ENCODE data around the gene ACSM4.
"Not testable (repeated sequence)": the region's sequence is repeated elsewhere in the genome, so short reads cannot be mapped to it uniquely, and the experiment has no call there.

The ACSM4 gene

GRCh38 chr12:7310070-7310469 is 6.2 kb downstream of the ACSM4 start:
- TF ChIP-seq, protein P1, sequence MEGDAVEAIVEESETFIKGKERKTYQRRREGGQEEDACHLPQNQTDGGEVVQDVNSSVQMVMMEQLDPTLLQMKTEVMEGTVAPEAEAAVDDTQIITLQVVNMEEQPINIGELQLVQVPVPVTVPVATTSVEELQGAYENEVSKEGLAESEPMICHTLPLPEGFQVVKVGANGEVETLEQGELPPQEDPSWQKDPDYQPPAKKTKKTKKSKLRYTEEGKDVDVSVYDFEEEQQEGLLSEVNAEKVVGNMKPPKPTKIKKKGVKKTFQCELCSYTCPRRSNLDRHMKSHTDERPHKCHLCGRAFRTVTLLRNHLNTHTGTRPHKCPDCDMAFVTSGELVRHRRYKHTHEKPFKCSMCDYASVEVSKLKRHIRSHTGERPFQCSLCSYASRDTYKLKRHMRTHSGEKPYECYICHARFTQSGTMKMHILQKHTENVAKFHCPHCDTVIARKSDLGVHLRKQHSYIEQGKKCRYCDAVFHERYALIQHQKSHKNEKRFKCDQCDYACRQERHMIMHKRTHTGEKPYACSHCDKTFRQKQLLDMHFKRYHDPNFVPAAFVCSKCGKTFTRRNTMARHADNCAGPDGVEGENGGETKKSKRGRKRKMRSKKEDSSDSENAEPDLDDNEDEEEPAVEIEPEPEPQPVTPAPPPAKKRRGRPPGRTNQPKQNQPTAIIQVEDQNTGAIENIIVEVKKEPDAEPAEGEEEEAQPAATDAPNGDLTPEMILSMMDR (IDR thresholded peaks at IDR 0.05): no peak
- H3K4me3 ChIP-seq (ENCODE audit: low read depth in 1 of 2, low read length in 1 of 2): no peak overlapping the region

GRCh38 chr12:7319930-7320329 is 16.1 kb downstream of the ACSM4 start:
- no peak overlapping the region for H3K4me3 ChIP-seq (ENCODE audit: low read depth in 1 of 2, low read length in 1 of 2)
- no peaks in the 10 kb centered on the region for H3K36me3 ChIP-seq
- TF ChIP-seq, protein P1 (IDR thresholded peaks at IDR 0.05): no peak
- H3K27me3 ChIP-seq: no peaks in the 10 kb centered on the region
- H3K27ac ChIP-seq: no peak overlapping the region
- no peaks in the 10 kb centered on the region for H3K9me3 ChIP-seq
- no peaks in the 10 kb centered on the region for H3K4me1 ChIP-seq (ENCODE audit: control insufficient read depth in 1 of 2, insufficient read depth in 1 of 2, low read depth in 1 of 2, low read length in 1 of 2)

More at GRCh38 chr12:7310070-7310469, 6.2 kb downstream of the ACSM4 start:
- H3K9me3 ChIP-seq: no peaks in the 10 kb centered on the region
- no peak overlapping the region for H3K27ac ChIP-seq
- H3K27me3 ChIP-seq: no peaks in the 10 kb centered on the region
- no peaks in the 10 kb centered on the region for H3K36me3 ChIP-seq
- H3K4me1 ChIP-seq (ENCODE audit: control insufficient read depth in 1 of 2, insufficient read depth in 1 of 2, low read depth in 1 of 2, low read length in 1 of 2): no peaks in the 10 kb centered on the region

- Histone ChIP-seq H3K4me3 (ENCODE audit: low read depth in 1 of 2, low read length in 1 of 2) (no peak overlapping the region), H3K9me3 (no peaks in the 10 kb centered on the region), H3K27ac (no peak overlapping the region), H3K27me3 (no peaks in the 10 kb centered on the region), H3K36me3 (no peaks in the 10 kb centered on the region), H3K4me1 (ENCODE audit: control insufficient read depth in 1 of 2, insufficient read depth in 1 of 2, low read depth in 1 of 2, low read length in 1 of 2) (no peaks in the 10 kb centered on the region)
- TF ChIP-seq, protein P1 (IDR thresholded peaks at IDR 0.05): no peak
Measured at GRCh38 chr12:7321624-7322023, 17.8 kb downstream of the ACSM4 start.

DNA sequence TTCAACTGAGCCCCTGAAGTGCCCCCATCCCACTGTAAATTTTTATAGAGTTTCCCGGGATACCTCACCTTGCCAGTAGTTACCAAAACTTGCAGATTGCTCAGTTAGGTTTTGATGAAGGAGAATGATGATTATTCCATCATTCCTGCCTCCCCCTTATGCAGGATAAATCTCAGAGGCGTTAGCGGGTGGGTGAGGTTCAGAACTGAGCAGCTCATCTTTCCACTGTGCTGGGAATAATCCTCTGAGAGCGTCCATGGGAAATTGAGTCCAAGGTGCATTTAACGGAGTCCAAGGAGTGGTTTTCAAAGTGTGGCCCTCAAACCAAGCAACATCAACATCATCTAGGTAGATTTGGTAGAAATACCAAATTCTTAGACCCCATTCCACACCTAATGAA is 18.7 kb downstream of the ACSM4 start:
- H3K36me3 ChIP-seq: no peaks in the 10 kb centered on the region
- H3K4me3 ChIP-seq (ENCODE audit: low read depth in 1 of 2, low read length in 1 of 2): no peak overlapping the region
- no peak overlapping the region for H3K27ac ChIP-seq
- H3K9me3 ChIP-seq: no peaks in the 10 kb centered on the region
- peaks cover 4% of the 10 kb centered on the region for H3K27me3 ChIP-seq
- no peaks in the 10 kb centered on the region for H3K4me1 ChIP-seq (ENCODE audit: control insufficient read depth in 1 of 2, insufficient read depth in 1 of 2, low read depth in 1 of 2, low read length in 1 of 2)
- TF ChIP-seq, protein P1 (IDR thresholded peaks at IDR 0.05): no peak

DNA sequence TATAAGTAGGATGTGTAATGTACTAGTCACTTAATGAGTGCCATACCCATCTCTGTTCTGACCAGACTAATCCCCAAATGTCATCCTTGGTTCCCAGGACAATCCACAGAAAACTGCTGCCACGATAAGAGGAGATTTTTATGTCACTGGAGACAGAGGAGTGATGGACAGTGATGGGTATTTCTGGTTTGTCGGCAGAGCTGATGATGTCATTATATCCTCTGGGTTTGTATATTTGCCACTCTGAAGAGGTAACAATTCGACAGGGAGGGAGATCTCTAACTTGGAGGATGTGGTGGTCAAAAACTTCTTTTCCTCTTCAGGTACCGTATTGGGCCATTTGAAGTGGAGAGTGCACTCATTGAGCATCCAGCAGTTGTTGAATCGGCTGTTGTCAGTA is 20.3 kb downstream of the ACSM4 start:
- no peaks in the 10 kb centered on the region for H3K9me3 ChIP-seq
- H3K27me3 ChIP-seq: peaks cover 9% of the 10 kb centered on the region
- no peaks in the 10 kb centered on the region for H3K36me3 ChIP-seq
- H3K4me3 ChIP-seq (ENCODE audit: low read depth in 1 of 2, low read length in 1 of 2): no peak overlapping the region
- H3K4me1 ChIP-seq (ENCODE audit: control insufficient read depth in 1 of 2, insufficient read depth in 1 of 2, low read depth in 1 of 2, low read length in 1 of 2): no peaks in the 10 kb centered on the region
- TF ChIP-seq, protein P1 (IDR thresholded peaks at IDR 0.05): no peak
- H3K27ac ChIP-seq: no peak overlapping the region

DNA sequence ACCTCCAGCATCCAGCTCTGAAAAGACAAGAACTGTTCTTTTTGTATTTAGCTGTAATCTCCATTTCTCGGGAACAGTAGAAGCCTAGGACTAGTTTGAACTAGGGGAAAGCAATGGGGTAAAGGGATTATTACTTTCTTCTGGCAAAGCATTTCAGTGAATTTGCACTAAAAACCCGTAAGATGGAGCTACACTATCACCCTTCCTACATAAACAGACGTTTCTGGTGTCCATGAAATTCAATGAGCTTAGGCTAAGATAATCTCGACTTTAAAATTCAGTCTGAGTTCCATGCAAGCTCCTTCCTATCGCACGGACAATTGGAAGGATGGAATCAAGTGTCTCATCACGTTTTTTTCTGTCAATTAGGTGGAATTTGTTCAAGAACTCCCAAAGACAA is 24.0 kb downstream of the ACSM4 start:
- H3K9me3 ChIP-seq: no peaks in the 10 kb centered on the region
- no peak overlapping the region for H3K4me3 ChIP-seq (ENCODE audit: low read depth in 1 of 2, low read length in 1 of 2)
- no peaks in the 10 kb centered on the region for H3K36me3 ChIP-seq
- TF ChIP-seq, protein P1 (IDR thresholded peaks at IDR 0.05): no peak
- H3K4me1 ChIP-seq (ENCODE audit: control insufficient read depth in 1 of 2, insufficient read depth in 1 of 2, low read depth in 1 of 2, low read length in 1 of 2): no peaks in the 10 kb centered on the region
- peaks cover 9% of the 10 kb centered on the region for H3K27me3 ChIP-seq
- no peak overlapping the region for H3K27ac ChIP-seq

- not testable (repeated sequence) for H3K27ac ChIP-seq; H3K9me3 ChIP-seq; H3K4me1 ChIP-seq (ENCODE audit: control insufficient read depth in 1 of 2, insufficient read depth in 1 of 2, low read depth in 1 of 2, low read length in 1 of 2); H3K27me3 ChIP-seq; H3K4me3 ChIP-seq (ENCODE audit: low read depth in 1 of 2, low read length in 1 of 2); H3K36me3 ChIP-seq
Measured at GRCh38 chr12:7337790-7338189, 33.9 kb downstream of the ACSM4 start.
